ENCODE measurements around the gene DGKB. TPM values are rescaled to one million over a fixed set of nuclear protein-coding genes. Genes with fewer than 3 reads are reported as not detected.

Gene DGKB
- total RNA-seq = under 1 TPM in 1 of 2 donors, not detected in 1; 0.52 TPM

GRCh38 chr7:14902589-14903067, at the start of gene DGKB:
Gene DGKB (minus strand): TSS chr7:14902751.
- peak in 3 of 4 donors; percentile 2 to 13 (median 8) for DNase-seq
- ATAC-seq = peak; percentile 24
- no peaks in the 10 kb centered on the region for H3K27me3 ChIP-seq
- H3K4me3 ChIP-seq = no peak within 1 kb of the TSS
- no peaks in the 10 kb centered on the region for H3K9me3 ChIP-seq
- no peak within 1 kb of the TSS for H3K27ac ChIP-seq
- intact Hi-C loops (cut with DNase I) = no loop called here
- TF ChIP-seq POLR2A (IDR thresholded peaks at IDR 0.05) = no peak
- TF ChIP-seq, protein P1, sequence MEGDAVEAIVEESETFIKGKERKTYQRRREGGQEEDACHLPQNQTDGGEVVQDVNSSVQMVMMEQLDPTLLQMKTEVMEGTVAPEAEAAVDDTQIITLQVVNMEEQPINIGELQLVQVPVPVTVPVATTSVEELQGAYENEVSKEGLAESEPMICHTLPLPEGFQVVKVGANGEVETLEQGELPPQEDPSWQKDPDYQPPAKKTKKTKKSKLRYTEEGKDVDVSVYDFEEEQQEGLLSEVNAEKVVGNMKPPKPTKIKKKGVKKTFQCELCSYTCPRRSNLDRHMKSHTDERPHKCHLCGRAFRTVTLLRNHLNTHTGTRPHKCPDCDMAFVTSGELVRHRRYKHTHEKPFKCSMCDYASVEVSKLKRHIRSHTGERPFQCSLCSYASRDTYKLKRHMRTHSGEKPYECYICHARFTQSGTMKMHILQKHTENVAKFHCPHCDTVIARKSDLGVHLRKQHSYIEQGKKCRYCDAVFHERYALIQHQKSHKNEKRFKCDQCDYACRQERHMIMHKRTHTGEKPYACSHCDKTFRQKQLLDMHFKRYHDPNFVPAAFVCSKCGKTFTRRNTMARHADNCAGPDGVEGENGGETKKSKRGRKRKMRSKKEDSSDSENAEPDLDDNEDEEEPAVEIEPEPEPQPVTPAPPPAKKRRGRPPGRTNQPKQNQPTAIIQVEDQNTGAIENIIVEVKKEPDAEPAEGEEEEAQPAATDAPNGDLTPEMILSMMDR (IDR thresholded peaks at IDR 0.05) = no peak
- H3K36me3 ChIP-seq (replicated peaks in 1 of 2; ENCODE audit: insufficient read depth in 1 of 2, low read depth in 2 of 2) = no peaks in the 10 kb centered on the region
- H3K4me1 ChIP-seq = no peaks in the 10 kb centered on the region
- 8 to 12% methylated on average over 16 of the region's 16 CpGs for WGBS, 2 donors

DNA sequence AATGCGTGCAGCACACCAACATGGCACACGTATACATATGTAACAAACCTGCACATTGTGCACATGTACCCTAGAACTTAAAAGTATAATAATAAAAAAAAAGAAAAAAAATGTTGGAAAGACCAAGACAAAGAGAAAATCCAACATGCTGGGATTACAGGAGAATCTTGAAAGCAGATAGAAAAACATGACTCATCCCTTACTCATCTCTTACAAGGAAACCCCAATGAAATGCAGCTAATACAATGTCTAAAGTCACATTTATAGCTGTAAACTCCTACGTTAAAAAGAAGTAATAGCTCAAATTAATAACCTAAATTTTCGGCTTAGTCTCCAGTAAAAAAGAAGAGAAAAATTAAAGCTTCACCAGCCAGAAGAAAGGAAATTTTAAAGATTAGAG, 47.5 kb upstream of the DGKB start:
- Histone ChIP-seq H3K27ac (no peak overlapping the region), H3K36me3 (replicated peaks in 1 of 2; ENCODE audit: insufficient read depth in 1 of 2, low read depth in 2 of 2) (no peaks in the 10 kb centered on the region), H3K9me3 (no peaks in the 10 kb centered on the region), H3K4me3 (no peak overlapping the region), H3K4me1 (no peaks in the 10 kb centered on the region), H3K27me3 (no peaks in the 10 kb centered on the region)
- DNase-seq (no peak), ATAC-seq (no peak)
- TF ChIP-seq POLR2A (IDR thresholded peaks at IDR 0.05) = no peak
- TF ChIP-seq, protein P1 (IDR thresholded peaks at IDR 0.05) = no peak
- intact Hi-C loops (cut with DNase I) = no loop called here
- WGBS, 2 donors = 87 to 94% methylated on average over 4 of the region's 4 CpGs

DNA sequence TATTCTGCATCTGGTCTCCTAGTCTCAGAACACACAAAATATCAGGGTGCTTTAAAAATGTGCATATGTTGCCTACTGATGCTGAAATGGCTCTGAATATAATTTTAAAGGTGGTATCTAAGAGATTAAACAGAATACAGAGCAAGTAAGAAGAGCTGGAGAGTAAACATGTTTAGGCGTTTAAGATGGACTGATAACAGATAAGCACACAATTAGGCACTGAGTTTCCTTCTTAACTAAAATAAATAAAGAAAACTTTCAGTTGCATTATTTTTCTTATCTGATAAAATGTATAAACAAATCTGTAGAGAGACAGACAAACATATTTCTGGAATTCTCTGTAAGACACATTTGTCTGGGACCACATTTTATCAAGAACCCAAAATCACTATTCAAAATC, 35.6 kb upstream of the DGKB start:
- 21 to 39% methylated on average over 1 of the region's 1 CpG for WGBS, 2 donors
- no peak for ATAC-seq
- H3K27me3 ChIP-seq = no peaks in the 10 kb centered on the region
- H3K4me1 ChIP-seq = peaks cover 15% of the 10 kb centered on the region
- no peak for DNase-seq
- no peak overlapping the region for H3K4me3 ChIP-seq
- intact Hi-C loops (cut with DNase I) = no loop called here
- H3K36me3 ChIP-seq (replicated peaks in 1 of 2; ENCODE audit: insufficient read depth in 1 of 2, low read depth in 2 of 2) = no peaks in the 10 kb centered on the region
- no peaks in the 10 kb centered on the region for H3K9me3 ChIP-seq
- TF ChIP-seq, protein P1 (IDR thresholded peaks at IDR 0.05) = no peak
- TF ChIP-seq POLR2A (IDR thresholded peaks at IDR 0.05) = no peak
- H3K27ac ChIP-seq = no peak overlapping the region

GRCh38 chr7:14937581-14937980, 35.0 kb upstream of the DGKB start:
- no peak overlapping the region for H3K27ac ChIP-seq
- H3K4me3 ChIP-seq = no peak overlapping the region
- H3K27me3 ChIP-seq = no peaks in the 10 kb centered on the region
- 86 to 93% methylated on average over 1 of the region's 1 CpG for WGBS, 2 donors
- no peak for TF ChIP-seq POLR2A (IDR thresholded peaks at IDR 0.05)
- TF ChIP-seq, protein P1 (IDR thresholded peaks at IDR 0.05) = no peak
- no peak for DNase-seq
- intact Hi-C loops (cut with DNase I) = no loop called here
- peaks cover 16% of the 10 kb centered on the region for H3K4me1 ChIP-seq
- no peaks in the 10 kb centered on the region for H3K36me3 ChIP-seq (replicated peaks in 1 of 2; ENCODE audit: insufficient read depth in 1 of 2, low read depth in 2 of 2)
- no peak for ATAC-seq
- no peaks in the 10 kb centered on the region for H3K9me3 ChIP-seq

DNA sequence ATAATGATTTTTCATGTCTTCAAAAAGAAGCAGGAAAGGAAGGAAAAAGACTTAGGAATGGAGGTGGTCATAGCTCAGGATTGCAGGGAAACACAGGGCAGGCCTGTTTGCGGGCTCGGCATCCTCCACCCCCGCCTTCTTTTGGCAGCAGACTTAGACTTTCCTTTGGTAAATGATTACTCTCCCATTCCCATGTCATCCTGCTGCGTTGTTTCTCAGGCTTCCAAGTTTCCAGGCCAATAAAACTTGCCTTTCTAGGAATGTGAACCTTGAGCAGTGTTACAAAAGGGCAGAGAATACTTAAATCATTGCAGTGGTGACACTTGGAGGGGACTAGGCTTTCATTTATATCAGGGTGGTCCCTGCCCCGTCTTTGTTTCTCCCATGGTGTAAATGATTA, 34.0 kb upstream of the DGKB start:
- peak; percentile 91 for ATAC-seq
- no peak for TF ChIP-seq POLR2A (IDR thresholded peaks at IDR 0.05)
- DNase-seq = peak; percentile 69 to 84 (median 76)
- Histone ChIP-seq H3K27me3 (no peaks in the 10 kb centered on the region), H3K4me1 (peaks cover 26% of the 10 kb centered on the region), H3K27ac (no peak overlapping the region), H3K36me3 (replicated peaks in 1 of 2; ENCODE audit: insufficient read depth in 1 of 2, low read depth in 2 of 2) (no peaks in the 10 kb centered on the region), H3K4me3 (no peak overlapping the region), H3K9me3 (no peaks in the 10 kb centered on the region)
- WGBS, 2 donors = 4 to 9% methylated on average over 5 of the region's 5 CpGs
- intact Hi-C loops (cut with DNase I) = no loop called here

All from body of pancreas (tissue), 4 donors.